Mucosa of gallbladder (tissue), 1 donor: ENCODE data around the gene GGT5. TPM values are rescaled to one million over a fixed set of nuclear protein-coding genes. Genes with fewer than 3 reads are reported as not detected.
"Not testable (repeated sequence)": the region's sequence is repeated elsewhere in the genome, so short reads cannot be mapped to it uniquely, and the experiment has no call there.

Experiments used
- DNase-seq: peaks from one replicate; pipeline ENCODE4 v3.0.0-alpha.2; 2020; ENCODE audit warnings: low spot score
- total RNA-seq: library from RNA; stranded (reverse); gene quantifications from one replicate; pipeline ENCODE4 v1.2.1, GENCODE V29; 2021
- donor health status: DM: no; HTN: no; CAD: no.

Gene GGT5
- total RNA-seq, 1 donor from 2014 or later: 21.8 TPM

- no peak for DNase-seq
These were observed 12.8 kb downstream of the GGT5 start for GRCh38 chr22:24232124-24232523.

DNA sequence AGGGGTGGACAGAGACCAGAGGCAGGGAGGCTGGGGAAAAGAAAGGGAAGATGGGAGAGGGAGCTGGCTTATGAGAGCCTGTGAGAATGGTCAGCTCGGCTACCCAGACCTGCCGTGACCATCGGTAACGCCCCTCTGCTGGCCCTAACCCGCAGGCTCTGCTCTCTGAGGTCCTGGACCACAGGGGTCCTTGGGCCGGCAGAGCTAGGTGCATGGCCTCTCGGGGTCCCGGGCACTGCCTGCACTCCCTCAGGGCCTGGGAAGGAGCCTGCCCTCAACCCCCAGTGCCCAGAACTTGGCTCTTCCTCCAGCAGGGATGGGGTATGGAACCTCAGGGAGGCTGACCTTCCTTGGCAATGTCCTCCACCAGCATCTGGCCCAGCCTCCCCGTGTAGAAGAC is 13.2 kb downstream of the GGT5 start:
- no peak for DNase-seq

DNA sequence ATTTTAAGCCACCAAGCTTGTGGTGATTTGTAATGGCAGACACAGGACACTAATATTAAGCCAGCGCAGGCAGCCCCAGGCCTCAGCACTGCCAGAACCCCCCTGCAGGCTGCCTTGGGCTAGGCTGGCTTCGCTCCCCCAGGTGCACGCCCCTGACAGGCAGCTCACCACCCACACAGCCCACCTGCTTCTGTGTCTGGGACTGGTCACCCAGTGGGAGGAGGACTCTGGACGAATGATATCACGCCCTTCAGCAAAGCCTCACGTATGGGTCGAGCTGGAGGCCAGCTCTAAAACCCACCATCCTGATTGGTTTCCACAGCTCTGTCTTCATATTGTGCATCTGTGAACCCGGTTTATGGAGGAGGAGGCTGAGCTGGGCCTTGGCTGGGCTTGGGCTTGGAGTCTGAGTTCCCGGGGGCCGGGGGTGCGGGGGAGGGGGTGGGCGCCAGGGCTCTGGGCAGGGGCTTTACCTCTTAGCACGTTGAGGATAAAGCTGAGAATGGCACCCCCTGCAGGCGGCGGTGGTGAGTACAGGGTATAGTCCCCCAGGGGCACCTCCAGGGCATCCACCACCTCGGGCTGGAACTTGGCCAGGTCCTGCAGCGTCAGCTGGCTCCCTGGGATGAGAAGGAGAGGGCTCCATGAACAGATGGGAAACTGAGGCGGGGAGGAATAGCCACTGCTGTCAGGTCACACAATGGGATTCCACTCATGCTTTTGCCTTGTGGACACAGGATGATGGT is 13.8 kb downstream of the GGT5 start:
- peak; percentile 19 for DNase-seq

GRCh38 chr22:24225951-24226350 is 18.9 kb downstream of the GGT5 start:
- no peak for DNase-seq

DNA sequence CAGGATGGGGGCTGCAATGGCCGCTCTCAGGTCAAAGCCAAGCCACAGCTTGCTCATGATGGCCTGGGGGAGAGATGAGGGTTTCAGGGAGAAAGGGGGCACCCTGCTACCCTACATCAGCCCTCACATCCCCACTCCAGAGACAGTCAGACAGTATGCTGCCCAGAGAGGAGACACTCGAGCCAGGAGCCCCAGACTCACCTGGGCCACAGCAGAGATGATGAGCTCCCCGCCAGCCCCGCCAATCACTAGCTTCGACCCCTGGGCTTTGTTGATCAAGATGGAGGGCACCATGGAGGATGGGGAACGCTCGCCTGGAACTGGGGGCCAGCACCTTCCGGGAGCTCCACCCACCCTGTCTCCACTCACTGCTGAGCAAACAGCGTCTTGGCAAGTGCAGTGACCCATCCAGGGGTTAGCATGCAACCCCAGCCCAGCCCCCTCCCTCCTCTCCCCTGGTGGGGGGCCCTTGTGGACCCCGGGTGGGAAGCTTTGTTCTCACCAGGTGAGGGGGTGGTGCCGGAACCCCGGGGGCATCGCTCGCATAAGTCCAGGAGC is 19.8 kb downstream of the GGT5 start:
- DNase-seq: no peak

- no peak for DNase-seq
These were observed 20.4 kb downstream of the GGT5 start for GRCh38 chr22:24224468-24224867.

- no peak for DNase-seq
These were observed 25.1 kb downstream of the GGT5 start for GRCh38 chr22:24219750-24220149.

DNA sequence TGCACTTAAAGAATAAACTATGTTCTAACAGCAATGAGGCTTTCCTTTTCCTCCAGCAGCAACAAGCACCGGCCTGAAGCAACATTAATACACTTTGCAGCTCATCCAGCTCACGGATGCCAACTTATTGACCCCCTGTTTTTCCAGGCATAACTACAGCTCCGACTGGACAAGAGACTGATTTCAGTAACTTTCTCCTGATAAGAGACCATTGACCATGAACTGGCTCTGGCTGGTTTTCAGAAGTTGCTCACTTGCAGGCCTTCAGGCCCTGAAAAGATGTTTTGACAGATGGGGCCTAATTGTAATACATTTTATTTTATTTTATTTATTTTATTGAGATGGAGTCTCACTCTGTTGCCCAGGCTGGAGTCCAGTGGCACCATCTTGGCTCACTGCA is 27.5 kb downstream of the GGT5 start:
- DNase-seq: no peak

GRCh38 chr22:24216541-24217209 is 28.2 kb downstream of the GGT5 start:
- DNase-seq: no peak

GRCh38 chr22:24214467-24215285 is 30.2 kb downstream of the GGT5 start:
- DNase-seq: no peak

- DNase-seq: not testable (repeated sequence)
These were observed 31.8 kb downstream of the GGT5 start for GRCh38 chr22:24213111-24213510.

GRCh38 chr22:24211716-24212115 is 33.2 kb downstream of the GGT5 start:
- DNase-seq: not testable (repeated sequence)

DNA sequence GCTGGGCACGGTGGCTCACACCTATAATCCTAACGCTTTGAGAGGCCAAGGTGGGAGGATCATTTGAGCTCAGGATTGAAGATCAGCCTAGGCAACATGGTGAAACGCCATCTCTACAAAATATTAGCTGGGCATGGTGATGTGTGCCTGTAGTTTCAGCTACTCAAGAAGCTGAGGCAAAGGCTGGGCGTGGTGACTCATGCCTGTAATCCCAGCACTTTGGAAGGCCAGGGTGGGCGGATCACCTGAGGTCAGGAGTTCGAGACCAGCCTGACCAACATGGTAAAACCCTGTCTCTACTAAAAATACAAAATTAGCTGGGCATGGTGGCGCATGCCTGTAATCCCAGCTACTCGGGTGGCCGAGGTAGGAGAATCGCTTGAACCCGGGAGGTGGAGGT is 34.5 kb downstream of the GGT5 start:
- DNase-seq: not testable (repeated sequence)

GRCh38 chr22:24209687-24210086 is 35.2 kb downstream of the GGT5 start:
- no peak for DNase-seq

DNA sequence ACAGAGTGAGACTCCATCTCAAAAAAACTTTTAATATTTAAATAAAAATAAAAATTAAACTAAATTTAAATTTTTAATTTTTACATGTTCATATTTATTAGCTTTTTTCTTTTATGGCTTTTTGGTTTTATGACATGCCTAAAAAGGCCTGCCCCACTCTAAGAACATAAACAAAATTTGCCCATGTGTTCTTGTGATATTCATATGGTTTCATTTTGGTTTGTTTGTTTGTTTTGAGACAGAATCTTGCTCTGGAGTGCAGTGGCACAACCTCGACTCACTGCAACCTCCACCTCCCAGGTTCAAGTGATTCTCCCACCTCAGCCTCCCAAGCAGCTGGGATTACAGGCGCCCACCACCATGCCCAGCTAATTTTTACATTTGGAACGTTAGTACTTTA is 35.9 kb downstream of the GGT5 start:
- no peak for DNase-seq

DNA sequence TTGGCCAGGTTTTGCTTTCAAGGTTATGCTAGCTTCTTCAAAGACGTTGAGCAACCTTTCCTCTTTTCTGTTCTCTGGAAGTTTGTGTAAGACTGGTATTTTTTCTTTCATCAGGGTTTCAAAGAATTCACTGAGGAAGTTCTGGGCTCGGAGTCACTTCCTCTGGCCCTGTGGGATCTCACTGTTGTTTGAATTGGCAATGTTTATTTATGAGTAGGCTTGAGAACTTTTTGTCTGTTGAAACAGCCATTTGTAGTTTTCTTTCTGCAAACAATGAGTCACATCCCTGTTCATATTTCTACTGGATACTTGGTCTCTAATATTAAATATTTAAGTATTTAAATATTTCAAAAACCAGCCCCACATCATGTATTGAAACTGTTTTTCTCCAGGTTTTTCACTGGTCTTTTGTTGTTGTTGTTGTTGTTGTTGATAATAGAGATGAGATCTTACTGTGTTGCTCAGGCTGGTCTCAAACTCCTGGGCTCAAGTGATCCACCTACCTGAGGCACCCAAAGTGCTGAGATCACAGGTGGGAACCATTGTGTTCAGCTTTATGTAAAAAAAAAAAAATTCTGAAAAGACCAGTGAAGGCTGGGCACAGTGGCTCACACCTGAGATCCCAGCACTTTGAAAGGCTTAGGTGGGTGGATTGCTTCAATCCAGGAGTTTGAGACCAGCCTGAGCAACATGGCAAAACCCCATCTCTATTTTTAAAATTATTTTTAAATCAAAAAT is 36.7 kb downstream of the GGT5 start:
- peak; percentile 43 for DNase-seq

DNA sequence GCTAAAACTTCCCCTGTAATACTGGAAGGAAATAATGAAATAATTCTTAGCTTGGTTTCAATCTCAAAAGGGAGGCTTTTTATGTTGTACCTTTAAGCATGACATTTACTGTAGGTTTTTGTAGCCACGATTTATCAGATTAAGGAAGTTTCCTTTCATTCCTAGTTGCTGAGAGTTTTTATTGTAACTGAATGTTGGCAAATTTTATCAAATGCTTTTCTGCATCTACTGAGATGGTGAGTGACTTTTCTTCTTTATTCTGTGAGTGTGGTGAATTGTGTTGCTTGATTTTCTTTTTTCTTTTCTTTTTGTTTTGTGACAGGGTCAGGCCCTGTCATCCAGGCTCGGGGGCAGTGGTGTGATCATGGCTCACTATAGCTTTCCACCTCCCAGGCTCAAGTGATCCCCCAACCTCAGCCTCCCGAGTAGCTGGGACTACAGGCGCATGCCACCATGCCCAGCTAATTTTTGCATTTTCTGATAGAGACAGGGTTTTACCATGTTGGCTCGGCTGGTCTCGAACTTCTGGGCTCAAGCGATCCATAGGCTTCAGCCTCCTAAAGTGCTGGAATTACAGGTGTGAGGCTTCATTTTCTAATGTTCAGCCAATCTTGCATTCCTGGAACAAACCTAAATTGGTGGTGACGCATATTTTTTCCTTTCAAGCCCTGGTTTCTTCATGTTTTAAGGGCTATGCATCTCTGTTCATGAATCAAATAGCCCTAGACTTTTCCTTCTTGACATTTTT is 37.4 kb downstream of the GGT5 start:
- no peak for DNase-seq

DNA sequence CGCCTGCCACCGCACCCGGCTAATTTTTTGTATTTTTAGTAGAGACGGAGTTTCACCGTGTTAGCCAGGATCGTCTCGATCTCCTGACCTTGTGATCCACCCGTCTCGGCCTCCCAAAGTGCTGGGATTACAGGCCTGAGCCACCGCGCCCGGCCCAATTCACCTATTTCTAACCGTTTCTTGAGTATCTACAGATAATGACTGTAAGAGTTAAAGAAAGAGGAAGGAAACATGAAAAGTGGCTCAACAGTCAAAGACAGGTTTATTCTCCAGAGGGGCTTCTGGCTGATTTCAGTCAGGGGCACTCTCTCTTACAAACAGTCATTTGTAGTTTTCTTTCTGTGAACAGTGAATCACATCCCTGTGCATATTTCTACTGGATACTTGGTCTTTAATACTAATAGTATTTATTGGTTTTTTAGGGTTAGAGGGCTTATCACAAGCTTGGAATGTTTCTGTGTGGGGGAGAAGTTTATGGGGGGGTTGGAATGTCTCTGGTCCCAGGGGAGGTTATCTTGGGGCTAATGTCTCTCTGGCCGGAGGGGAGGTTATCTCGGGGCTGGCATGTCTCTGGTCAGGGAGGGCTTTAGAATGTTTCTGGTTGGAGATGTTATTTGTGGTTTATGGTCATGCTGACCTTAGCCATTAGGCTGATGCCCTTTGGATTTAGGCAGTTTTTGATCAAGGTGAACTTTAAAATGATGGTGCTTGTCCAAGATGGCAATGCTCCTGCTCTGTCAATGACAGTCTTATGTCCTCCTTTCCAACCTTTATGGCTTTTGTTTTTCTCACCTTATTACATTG is 38.2 kb downstream of the GGT5 start:
- DNase-seq: not testable (repeated sequence)

DNA sequence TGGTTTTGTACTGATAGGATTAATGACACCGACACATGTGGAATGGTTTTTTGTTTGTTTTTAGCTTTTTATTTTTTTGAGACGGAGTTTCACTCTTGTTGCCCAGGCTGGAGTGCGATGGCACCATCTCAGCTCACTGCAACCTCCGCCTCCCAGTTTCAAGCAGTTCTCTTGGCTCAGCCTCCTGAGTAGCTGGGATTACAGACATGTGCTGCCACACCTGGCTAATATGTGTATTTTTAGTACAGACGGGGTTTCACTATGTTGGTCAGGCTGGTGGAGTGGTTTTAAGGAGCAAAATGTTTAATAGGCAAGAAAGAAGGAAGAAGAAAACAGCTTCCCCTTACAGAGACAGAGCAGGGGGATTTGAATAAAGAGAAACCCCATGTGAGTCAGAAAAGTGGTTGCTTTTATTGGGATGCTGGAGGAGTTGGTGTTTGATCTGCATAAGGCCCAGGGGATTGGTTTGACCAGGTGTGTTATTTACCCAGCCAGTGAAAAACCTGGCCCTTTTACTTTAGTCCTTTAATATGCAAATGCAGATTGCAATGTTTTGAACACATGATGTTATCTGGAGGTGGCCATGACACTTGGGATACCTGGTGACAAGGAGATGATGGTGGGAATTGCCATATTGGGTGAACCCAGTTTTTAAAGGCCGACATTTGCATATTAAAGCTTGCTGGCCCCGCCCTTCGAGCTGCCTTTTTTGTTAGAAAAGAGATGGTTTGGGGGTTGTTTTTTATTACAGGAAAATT is 39.3 kb downstream of the GGT5 start:
- no peak for DNase-seq
